Adrenal gland (tissue), 5 donors: ENCODE results near the gene MORN1.

Experiments
- POLR2A ChIP-seq, 2 donors: fragments of 450-650 bp; IDR thresholded peaks; one replicate each; pipeline ENCODE4 v1.6.1; 2017; ENCODE audit warnings: antibody characterized with exemption in 2 of 2, mild to moderate bottlenecking in 2 of 2, moderate library complexity in 1 of 2
- TF ChIP-seq, protein P1 (sequence below), 6 experiments: fragments of 450-650 bp in 4 of 6; fragments of 200-600 bp in 2 of 6; sonication (generic) in 1 of 6; IDR thresholded peaks; 1 replicate in 5 of 6; 2 replicates in 1 of 6; pipeline versions ENCODE4 v1.5.1 to v1.8.0; 2016 to 2021; ENCODE audit warnings: antibody characterized with exemption in 6 of 6, mild to moderate bottlenecking in 2 of 6, moderate library complexity in 1 of 6
- donor health status: DM: no; HTN: no; CAD: no.

DNA sequence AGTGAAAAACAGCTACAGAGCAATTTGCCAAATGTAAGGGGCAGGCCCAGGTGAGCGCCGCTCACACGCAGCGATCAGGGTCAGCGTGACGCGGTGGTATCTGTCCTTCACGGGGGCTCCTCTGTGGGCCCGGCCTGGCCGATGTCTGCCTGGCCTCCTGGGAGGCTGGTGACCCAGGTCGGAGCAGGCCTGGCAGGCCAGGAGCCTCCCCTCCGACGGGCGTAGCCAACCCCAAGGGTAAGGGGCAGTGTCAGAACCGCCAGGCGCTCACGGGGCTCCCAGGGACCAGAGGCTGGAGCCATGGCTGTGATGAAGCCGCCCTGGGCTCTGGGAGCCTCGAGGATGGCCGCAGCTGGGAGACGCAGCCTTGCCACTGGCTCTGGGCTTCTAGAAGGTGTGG is 72.1 kb downstream of the MORN1 start:
- TF ChIP-seq POLR2A (IDR thresholded peaks at IDR 0.05): no peak
- TF ChIP-seq, protein P1, sequence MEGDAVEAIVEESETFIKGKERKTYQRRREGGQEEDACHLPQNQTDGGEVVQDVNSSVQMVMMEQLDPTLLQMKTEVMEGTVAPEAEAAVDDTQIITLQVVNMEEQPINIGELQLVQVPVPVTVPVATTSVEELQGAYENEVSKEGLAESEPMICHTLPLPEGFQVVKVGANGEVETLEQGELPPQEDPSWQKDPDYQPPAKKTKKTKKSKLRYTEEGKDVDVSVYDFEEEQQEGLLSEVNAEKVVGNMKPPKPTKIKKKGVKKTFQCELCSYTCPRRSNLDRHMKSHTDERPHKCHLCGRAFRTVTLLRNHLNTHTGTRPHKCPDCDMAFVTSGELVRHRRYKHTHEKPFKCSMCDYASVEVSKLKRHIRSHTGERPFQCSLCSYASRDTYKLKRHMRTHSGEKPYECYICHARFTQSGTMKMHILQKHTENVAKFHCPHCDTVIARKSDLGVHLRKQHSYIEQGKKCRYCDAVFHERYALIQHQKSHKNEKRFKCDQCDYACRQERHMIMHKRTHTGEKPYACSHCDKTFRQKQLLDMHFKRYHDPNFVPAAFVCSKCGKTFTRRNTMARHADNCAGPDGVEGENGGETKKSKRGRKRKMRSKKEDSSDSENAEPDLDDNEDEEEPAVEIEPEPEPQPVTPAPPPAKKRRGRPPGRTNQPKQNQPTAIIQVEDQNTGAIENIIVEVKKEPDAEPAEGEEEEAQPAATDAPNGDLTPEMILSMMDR (IDR thresholded peaks at IDR 0.05): no peak
